Measurements from ENCODE around the gene RARRES2. TPM values are rescaled to one million over a fixed set of nuclear protein-coding genes. Genes with fewer than 3 reads are reported as not detected.

The RARRES2 gene
- polyA plus RNA-seq, 1 of the 3 experiments (the other 2 are of a cell fraction): 0.43 TPM

DNA sequence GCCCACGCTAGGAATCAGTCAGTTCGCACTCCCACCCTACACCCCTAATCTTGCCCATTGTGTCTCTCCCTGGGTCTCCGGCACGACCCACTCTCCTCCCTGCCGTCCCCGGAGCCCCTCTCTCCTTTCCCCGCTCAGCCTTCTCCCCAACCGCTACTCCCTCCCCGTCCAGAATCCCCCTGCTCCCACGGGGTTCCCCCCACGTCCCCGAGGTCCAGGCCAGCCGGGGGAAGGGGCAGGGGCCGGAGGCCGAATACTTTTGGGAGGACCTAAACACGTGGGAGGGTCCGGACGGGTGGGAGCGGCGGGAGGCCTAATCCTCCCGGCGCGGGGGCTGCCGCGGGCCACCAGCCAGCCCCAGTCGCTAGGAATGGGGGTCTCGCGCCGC lies 560 bp downstream of the RARRES2 start:
- 72% methylated on average over 28 of the region's 29 CpGs for WGBS (ENCODE audit: low lambda C conversion rate)
- no peaks in the 10 kb centered on the region for H3F3A ChIP-seq (replicated peaks; ENCODE audit: insufficient read depth)
- TF ChIP-seq, protein P1, sequence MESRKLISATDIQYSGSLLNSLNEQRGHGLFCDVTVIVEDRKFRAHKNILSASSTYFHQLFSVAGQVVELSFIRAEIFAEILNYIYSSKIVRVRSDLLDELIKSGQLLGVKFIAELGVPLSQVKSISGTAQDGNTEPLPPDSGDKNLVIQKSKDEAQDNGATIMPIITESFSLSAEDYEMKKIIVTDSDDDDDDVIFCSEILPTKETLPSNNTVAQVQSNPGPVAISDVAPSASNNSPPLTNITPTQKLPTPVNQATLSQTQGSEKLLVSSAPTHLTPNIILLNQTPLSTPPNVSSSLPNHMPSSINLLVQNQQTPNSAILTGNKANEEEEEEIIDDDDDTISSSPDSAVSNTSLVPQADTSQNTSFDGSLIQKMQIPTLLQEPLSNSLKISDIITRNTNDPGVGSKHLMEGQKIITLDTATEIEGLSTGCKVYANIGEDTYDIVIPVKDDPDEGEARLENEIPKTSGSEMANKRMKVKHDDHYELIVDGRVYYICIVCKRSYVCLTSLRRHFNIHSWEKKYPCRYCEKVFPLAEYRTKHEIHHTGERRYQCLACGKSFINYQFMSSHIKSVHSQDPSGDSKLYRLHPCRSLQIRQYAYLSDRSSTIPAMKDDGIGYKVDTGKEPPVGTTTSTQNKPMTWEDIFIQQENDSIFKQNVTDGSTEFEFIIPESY (IDR thresholded peaks at IDR 0.05; ENCODE audit: borderline replicate concordance, low read depth): no peak
- TF ChIP-seq NFIC (IDR thresholded peaks at IDR 0.05; ENCODE audit: borderline replicate concordance): no peak
- no peak for TF ChIP-seq SIN3A (IDR thresholded peaks at IDR 0.05; ENCODE audit: borderline replicate concordance, low read depth, low read length)
- TF ChIP-seq POLR2AphosphoS5 (IDR thresholded peaks at IDR 0.05; ENCODE audit: low read depth, low read length): no peak
- TF ChIP-seq CHD2 (IDR thresholded peaks at IDR 0.05; ENCODE audit: low read length, partially characterized antibody): no peak
- no peak for TF ChIP-seq MXI1 (IDR thresholded peaks at IDR 0.05; ENCODE audit: low read depth, low read length)
- TF ChIP-seq GABPA (IDR thresholded peaks at IDR 0.05; ENCODE audit: low read depth): no peak
- TF ChIP-seq, protein P2, sequence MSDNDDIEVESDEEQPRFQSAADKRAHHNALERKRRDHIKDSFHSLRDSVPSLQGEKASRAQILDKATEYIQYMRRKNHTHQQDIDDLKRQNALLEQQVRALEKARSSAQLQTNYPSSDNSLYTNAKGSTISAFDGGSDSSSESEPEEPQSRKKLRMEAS (IDR thresholded peaks at IDR 0.05; ENCODE audit: low read depth): no peak
- TF ChIP-seq RAD21 (IDR thresholded peaks at IDR 0.05; ENCODE audit: low read length): no peak
- TF ChIP-seq EZH2phosphoT487 (IDR thresholded peaks at IDR 0.05; ENCODE audit: borderline replicate concordance, low read depth): no peak
- no peak for TF ChIP-seq FOSL2 (IDR thresholded peaks at IDR 0.05; ENCODE audit: borderline replicate concordance, low read depth)
- no peak for TF ChIP-seq NRF1 (IDR thresholded peaks at IDR 0.05; ENCODE audit: low read depth, low read length)
- TF ChIP-seq, protein P3, sequence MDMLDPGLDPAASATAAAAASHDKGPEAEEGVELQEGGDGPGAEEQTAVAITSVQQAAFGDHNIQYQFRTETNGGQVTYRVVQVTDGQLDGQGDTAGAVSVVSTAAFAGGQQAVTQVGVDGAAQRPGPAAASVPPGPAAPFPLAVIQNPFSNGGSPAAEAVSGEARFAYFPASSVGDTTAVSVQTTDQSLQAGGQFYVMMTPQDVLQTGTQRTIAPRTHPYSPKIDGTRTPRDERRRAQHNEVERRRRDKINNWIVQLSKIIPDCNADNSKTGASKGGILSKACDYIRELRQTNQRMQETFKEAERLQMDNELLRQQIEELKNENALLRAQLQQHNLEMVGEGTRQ (IDR thresholded peaks at IDR 0.05; ENCODE audit: borderline replicate concordance, low read depth, low read length): no peak
- TF ChIP-seq, protein P4, sequence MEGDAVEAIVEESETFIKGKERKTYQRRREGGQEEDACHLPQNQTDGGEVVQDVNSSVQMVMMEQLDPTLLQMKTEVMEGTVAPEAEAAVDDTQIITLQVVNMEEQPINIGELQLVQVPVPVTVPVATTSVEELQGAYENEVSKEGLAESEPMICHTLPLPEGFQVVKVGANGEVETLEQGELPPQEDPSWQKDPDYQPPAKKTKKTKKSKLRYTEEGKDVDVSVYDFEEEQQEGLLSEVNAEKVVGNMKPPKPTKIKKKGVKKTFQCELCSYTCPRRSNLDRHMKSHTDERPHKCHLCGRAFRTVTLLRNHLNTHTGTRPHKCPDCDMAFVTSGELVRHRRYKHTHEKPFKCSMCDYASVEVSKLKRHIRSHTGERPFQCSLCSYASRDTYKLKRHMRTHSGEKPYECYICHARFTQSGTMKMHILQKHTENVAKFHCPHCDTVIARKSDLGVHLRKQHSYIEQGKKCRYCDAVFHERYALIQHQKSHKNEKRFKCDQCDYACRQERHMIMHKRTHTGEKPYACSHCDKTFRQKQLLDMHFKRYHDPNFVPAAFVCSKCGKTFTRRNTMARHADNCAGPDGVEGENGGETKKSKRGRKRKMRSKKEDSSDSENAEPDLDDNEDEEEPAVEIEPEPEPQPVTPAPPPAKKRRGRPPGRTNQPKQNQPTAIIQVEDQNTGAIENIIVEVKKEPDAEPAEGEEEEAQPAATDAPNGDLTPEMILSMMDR (IDR thresholded peaks at IDR 0.05): no peak
- no peak for TF ChIP-seq TAF1 (IDR thresholded peaks at IDR 0.05; ENCODE audit: borderline replicate concordance, low read depth, low read length)
- TF ChIP-seq, protein P5, sequence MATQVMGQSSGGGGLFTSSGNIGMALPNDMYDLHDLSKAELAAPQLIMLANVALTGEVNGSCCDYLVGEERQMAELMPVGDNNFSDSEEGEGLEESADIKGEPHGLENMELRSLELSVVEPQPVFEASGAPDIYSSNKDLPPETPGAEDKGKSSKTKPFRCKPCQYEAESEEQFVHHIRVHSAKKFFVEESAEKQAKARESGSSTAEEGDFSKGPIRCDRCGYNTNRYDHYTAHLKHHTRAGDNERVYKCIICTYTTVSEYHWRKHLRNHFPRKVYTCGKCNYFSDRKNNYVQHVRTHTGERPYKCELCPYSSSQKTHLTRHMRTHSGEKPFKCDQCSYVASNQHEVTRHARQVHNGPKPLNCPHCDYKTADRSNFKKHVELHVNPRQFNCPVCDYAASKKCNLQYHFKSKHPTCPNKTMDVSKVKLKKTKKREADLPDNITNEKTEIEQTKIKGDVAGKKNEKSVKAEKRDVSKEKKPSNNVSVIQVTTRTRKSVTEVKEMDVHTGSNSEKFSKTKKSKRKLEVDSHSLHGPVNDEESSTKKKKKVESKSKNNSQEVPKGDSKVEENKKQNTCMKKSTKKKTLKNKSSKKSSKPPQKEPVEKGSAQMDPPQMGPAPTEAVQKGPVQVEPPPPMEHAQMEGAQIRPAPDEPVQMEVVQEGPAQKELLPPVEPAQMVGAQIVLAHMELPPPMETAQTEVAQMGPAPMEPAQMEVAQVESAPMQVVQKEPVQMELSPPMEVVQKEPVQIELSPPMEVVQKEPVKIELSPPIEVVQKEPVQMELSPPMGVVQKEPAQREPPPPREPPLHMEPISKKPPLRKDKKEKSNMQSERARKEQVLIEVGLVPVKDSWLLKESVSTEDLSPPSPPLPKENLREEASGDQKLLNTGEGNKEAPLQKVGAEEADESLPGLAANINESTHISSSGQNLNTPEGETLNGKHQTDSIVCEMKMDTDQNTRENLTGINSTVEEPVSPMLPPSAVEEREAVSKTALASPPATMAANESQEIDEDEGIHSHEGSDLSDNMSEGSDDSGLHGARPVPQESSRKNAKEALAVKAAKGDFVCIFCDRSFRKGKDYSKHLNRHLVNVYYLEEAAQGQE (IDR thresholded peaks at IDR 0.05; ENCODE audit: low read depth, low read length): no peak
- TF ChIP-seq JUND (IDR thresholded peaks at IDR 0.05): no peak
- no peak for TF ChIP-seq SMC3 (IDR thresholded peaks at IDR 0.05; ENCODE audit: low read depth, low read length)
- no peak for TF ChIP-seq MEF2A (IDR thresholded peaks at IDR 0.05; ENCODE audit: borderline replicate concordance, low read depth)
- no peak overlapping the region for H3K4me2 ChIP-seq
- no peaks in the 10 kb centered on the region for H3K9me2 ChIP-seq
- no peaks in the 10 kb centered on the region for H3K79me2 ChIP-seq (ENCODE audit: insufficient read depth)
- no peak overlapping the region for H3K4me3 ChIP-seq (ENCODE audit: low read depth in 2 of 2, low read length in 1 of 2)
- no peaks in the 10 kb centered on the region for H4K20me1 ChIP-seq (ENCODE audit: insufficient read depth)
- H3K4me1 ChIP-seq (ENCODE audit: control insufficient read depth in 1 of 2, insufficient read depth in 2 of 2, low read depth in 1 of 2, low read length in 1 of 2): no peaks in the 10 kb centered on the region; a peak in 1 of 4 replicates
- no peak overlapping the region for H3K9ac ChIP-seq
- POLR2A ChIA-PET: interaction anchor here (0.6 kb wide), 1 partner anchor 86 kb away, joined by 3 read pairs; no protein-coding TSS in a partner anchor
- CTCF ChIA-PET: interaction anchor here (1.0 kb wide), 1 partner anchor 17 kb away, joined by 3 read pairs; no protein-coding TSS in a partner anchor
- H2AFZ ChIP-seq (ENCODE audit: low read depth): no peak overlapping the region
- H3K27ac ChIP-seq (ENCODE audit: low read depth in 2 of 2, low read length in 1 of 2): no peak overlapping the region
- peaks cover 8% of the 10 kb centered on the region; the same call in 1 of the 2 replicates for H3K27me3 ChIP-seq (ENCODE audit: insufficient read depth)
- H3K9me3 ChIP-seq: no peaks in the 10 kb centered on the region
- DNase-seq: no peak
- H3K36me3 ChIP-seq (replicated peaks in 1 of 2; ENCODE audit: control insufficient read depth in 1 of 2, insufficient read depth in 2 of 2, low read length in 1 of 2): no peaks in the 10 kb centered on the region

Measured in SK-N-SH (cell line).